H9 (cell line): Measurements from ENCODE around the gene FAM81A. TPM values are rescaled to one million over a fixed set of nuclear protein-coding genes. Genes with fewer than 3 reads are reported as not detected.
A peak's percentile ranks its signal among the peaks of the same experiment; 100 is the strongest.

ENCODE experiments used
- DNase-seq: peaks from one replicate; pipeline ENCODE4 v3.0.0-alpha.2; 2017
- H2AFZ ChIP-seq: one replicate; pipeline ENCODE4 v1.6.1; 2013; ENCODE audit warnings: mild to moderate bottlenecking, low read length, control low read depth, moderate library complexity
- H2AK5ac ChIP-seq: 2 replicates; pipeline ENCODE4 v1.6.1; 2013; ENCODE audit warnings: low read length, control low read depth, mixed read lengths; ENCODE audit not compliant: insufficient read length
- H2BK120ac ChIP-seq: one replicate; pipeline ENCODE4 v1.6.1; 2013; ENCODE audit warnings: low read depth, mild to moderate bottlenecking, low read length, control low read depth, inconsistent platforms; ENCODE audit not compliant: poor library complexity, severe bottlenecking
- H2BK12ac ChIP-seq: 2 replicates; pipeline ENCODE4 v1.6.1; 2013; ENCODE audit warnings: low read length, control low read depth, mixed read lengths, low read depth; ENCODE audit not compliant: insufficient read length
- H2BK15ac ChIP-seq: 2 replicates; pipeline ENCODE4 v1.6.1; 2013; ENCODE audit warnings: low read depth, low read length, control low read depth
- H2BK20ac ChIP-seq: one replicate; pipeline ENCODE4 v1.6.1; 2013; ENCODE audit warnings: low read depth, mild to moderate bottlenecking, low read length, control low read depth, inconsistent platforms; ENCODE audit not compliant: poor library complexity, severe bottlenecking
- H2BK5ac ChIP-seq: 2 replicates; pipeline ENCODE4 v1.6.1; 2013; ENCODE audit warnings: low read length, control low read depth, mixed read lengths; ENCODE audit not compliant: insufficient read length
- H3K14ac ChIP-seq: 2 replicates; pipeline ENCODE4 v1.6.1; 2013; ENCODE audit warnings: low read length, control low read depth; ENCODE audit not compliant: insufficient read depth
- H3K18ac ChIP-seq: 2 replicates; pipeline ENCODE4 v1.6.1; 2013; ENCODE audit warnings: low read depth, mild to moderate bottlenecking, mixed read lengths, low read length, control low read depth; ENCODE audit not compliant: insufficient read length
- H3K23ac ChIP-seq: 2 replicates; pipeline ENCODE4 v1.6.1; 2013; ENCODE audit warnings: low read length, control low read depth, mixed read lengths, low read depth; ENCODE audit not compliant: insufficient read length
- H3K23me2 ChIP-seq: 2 replicates; pipeline ENCODE4 v1.6.1; 2013; ENCODE audit warnings: low read depth, mild to moderate bottlenecking, mixed read lengths, low read length, control low read depth; ENCODE audit not compliant: insufficient read length, poor library complexity, severe bottlenecking
- H3K27ac ChIP-seq: 2 replicates; pipeline ENCODE4 v1.5.1; 2013; ENCODE audit warnings: low read length, control low read depth, mixed read lengths, low read depth; ENCODE audit not compliant: insufficient read length
- H3K27me3 ChIP-seq: 2 replicates; pipeline ENCODE4 v1.6.1; 2013; ENCODE audit warnings: low read length, control low read depth, inconsistent platforms; ENCODE audit not compliant: insufficient read depth
- H3K4ac ChIP-seq: 2 replicates; pipeline ENCODE4 v1.6.1; 2013; ENCODE audit warnings: low read depth, mild to moderate bottlenecking, control low read depth, inconsistent platforms, low read length, moderate library complexity
- H3K4me1 ChIP-seq: 2 replicates; pipeline ENCODE4 v1.6.1; 2013; ENCODE audit warnings: low read length, control low read depth, inconsistent platforms; ENCODE audit not compliant: insufficient read depth
- H3K4me2 ChIP-seq: 2 replicates; pipeline ENCODE4 v1.6.1; 2013; ENCODE audit warnings: low read length, control low read depth, mixed read lengths; ENCODE audit not compliant: insufficient read length, insufficient read depth
- H3K56ac ChIP-seq: 2 replicates; pipeline ENCODE4 v1.6.1; 2013; ENCODE audit warnings: low read depth, mild to moderate bottlenecking, mixed read lengths, low read length, control low read depth; ENCODE audit not compliant: insufficient read length
- H3K79me1 ChIP-seq: 2 replicates; pipeline ENCODE4 v1.6.1; 2013; ENCODE audit warnings: low read depth, mild to moderate bottlenecking, moderate library complexity, low read length, control low read depth, inconsistent platforms; ENCODE audit not compliant: insufficient read depth, poor library complexity, severe bottlenecking
- H3K79me2 ChIP-seq: 2 replicates; pipeline ENCODE4 v1.6.1; 2013; ENCODE audit warnings: low read length, control low read depth, inconsistent platforms; ENCODE audit not compliant: insufficient read depth
- H3K9ac ChIP-seq: 2 replicates; pipeline ENCODE4 v1.6.1; 2013; ENCODE audit warnings: low read length, control low read depth, mixed read lengths; ENCODE audit not compliant: insufficient read length; ENCODE audit errors: extremely low read depth
- H3K9me3 ChIP-seq: one replicate; pipeline ENCODE4 v1.6.1; 2013; ENCODE audit warnings: low read depth, low read length, inconsistent platforms; ENCODE audit not compliant: control insufficient read depth
- H3T11ph ChIP-seq: one replicate; pipeline ENCODE4 v1.6.1; 2013; ENCODE audit warnings: mild to moderate bottlenecking, low read length, control low read depth, inconsistent platforms
- H4K20me1 ChIP-seq: one replicate; pipeline ENCODE4 v1.6.1; 2013; ENCODE audit not compliant: control insufficient read depth, insufficient read length, insufficient read depth
- H4K5ac ChIP-seq: 2 replicates; pipeline ENCODE4 v1.6.1; 2013; ENCODE audit warnings: low read depth, mild to moderate bottlenecking, mixed read lengths, low read length, control low read depth; ENCODE audit not compliant: insufficient read length
- H4K8ac ChIP-seq: replicated peaks from 2 replicates; pipeline ENCODE4 v1.6.1; 2013; ENCODE audit warnings: low read length, control low read depth, mixed read lengths, low read depth; ENCODE audit not compliant: insufficient read length
- H4K91ac ChIP-seq: 2 replicates; pipeline ENCODE4 v1.6.1; 2013; ENCODE audit warnings: low read depth, mild to moderate bottlenecking, moderate library complexity, mixed read lengths, low read length, control low read depth; ENCODE audit not compliant: insufficient read length
- H3K27ac Mint-ChIP-seq, 3 experiments: 2 replicates in 2 of 3; 3 replicates in 1 of 3; pipeline ENCODE4 v1.8.0; 2020 to 2021; ENCODE audit warnings: mixed read lengths in 3 of 3, mild to moderate bottlenecking in 1 of 3, moderate library complexity in 1 of 3
- H3K27me3 Mint-ChIP-seq: 2 replicates; pipeline ENCODE4 v1.8.0; 2021; ENCODE audit warnings: low read depth, mild to moderate bottlenecking, moderate library complexity, mixed read lengths
- H3K36me3 Mint-ChIP-seq, 3 experiments: 2 replicates in 2 of 3; 3 replicates in 1 of 3; pipeline ENCODE4 v1.8.0; 2020 to 2021; ENCODE audit warnings: low read depth in 3 of 3, mixed read lengths in 3 of 3; ENCODE audit not compliant: insufficient read depth in 1 of 3
- H3K4me1 Mint-ChIP-seq, 2 experiments: 2 replicates each; pipeline ENCODE4 v1.8.0; 2020; ENCODE audit warnings: mixed read lengths in 2 of 2
- H3K4me3 Mint-ChIP-seq, 2 experiments: 2 replicates in 1 of 2; 3 replicates in 1 of 2; pipeline ENCODE4 v1.8.0; 2020 to 2021; ENCODE audit warnings: mild to moderate bottlenecking in 2 of 2, mixed read lengths in 2 of 2, moderate library complexity in 1 of 2
- H3K9me3 Mint-ChIP-seq, 2 experiments: 2 replicates in 1 of 2; 3 replicates in 1 of 2; pipeline ENCODE4 v1.8.0; 2020; ENCODE audit warnings: mild to moderate bottlenecking in 2 of 2, mixed read lengths in 2 of 2, moderate library complexity in 1 of 2
- WGBS: extraction: QIAGEN DNeasy Blood & Tissue Kit; methylation state at CpG from one replicate; pipeline ENCODE4 v1.1.7; 2013; ENCODE audit warnings: missing lambda C conversion rate, low lambda C conversion rate, mixed read lengths; ENCODE audit not compliant: insufficient read length; ENCODE audit errors: extremely low coverage; 5-methylcytosine and 5-hydroxymethylcytosine counted together
- total RNA-seq: library from RNA; stranded (reverse); gene quantifications from 2 replicates; pipeline ENCODE4 v1.2.1, GENCODE V29; 2021
- TF ChIP-seq, protein P1 (sequence below): fragments of 200-600 bp; sonication (generic); conservative IDR thresholded peaks from 3 replicates; pipeline ENCODE4 v1.8.0; 2021; ENCODE audit warnings: antibody characterized with exemption, mild to moderate bottlenecking

Gene FAM81A
- total RNA-seq, 1 experiment from 2014 or later = 1.7 TPM

- no peak overlapping the region for H2AFZ ChIP-seq
- no peaks in the 10 kb centered on the region for H3K23me2 ChIP-seq
- H3K9me3 Mint-ChIP-seq = no peaks in the 10 kb centered on the region
- no peak overlapping the region for H3K27ac ChIP-seq
- H3K4ac ChIP-seq = no peak overlapping the region
- no peaks in the 10 kb centered on the region for H3K36me3 Mint-ChIP-seq
- H3K79me1 ChIP-seq = no peaks in the 10 kb centered on the region
- TF ChIP-seq, protein P1, sequence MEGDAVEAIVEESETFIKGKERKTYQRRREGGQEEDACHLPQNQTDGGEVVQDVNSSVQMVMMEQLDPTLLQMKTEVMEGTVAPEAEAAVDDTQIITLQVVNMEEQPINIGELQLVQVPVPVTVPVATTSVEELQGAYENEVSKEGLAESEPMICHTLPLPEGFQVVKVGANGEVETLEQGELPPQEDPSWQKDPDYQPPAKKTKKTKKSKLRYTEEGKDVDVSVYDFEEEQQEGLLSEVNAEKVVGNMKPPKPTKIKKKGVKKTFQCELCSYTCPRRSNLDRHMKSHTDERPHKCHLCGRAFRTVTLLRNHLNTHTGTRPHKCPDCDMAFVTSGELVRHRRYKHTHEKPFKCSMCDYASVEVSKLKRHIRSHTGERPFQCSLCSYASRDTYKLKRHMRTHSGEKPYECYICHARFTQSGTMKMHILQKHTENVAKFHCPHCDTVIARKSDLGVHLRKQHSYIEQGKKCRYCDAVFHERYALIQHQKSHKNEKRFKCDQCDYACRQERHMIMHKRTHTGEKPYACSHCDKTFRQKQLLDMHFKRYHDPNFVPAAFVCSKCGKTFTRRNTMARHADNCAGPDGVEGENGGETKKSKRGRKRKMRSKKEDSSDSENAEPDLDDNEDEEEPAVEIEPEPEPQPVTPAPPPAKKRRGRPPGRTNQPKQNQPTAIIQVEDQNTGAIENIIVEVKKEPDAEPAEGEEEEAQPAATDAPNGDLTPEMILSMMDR = no peak
- H4K91ac ChIP-seq = no peak overlapping the region
- no peak overlapping the region for H3K18ac ChIP-seq
- H3K4me1 Mint-ChIP-seq = no peaks in the 10 kb centered on the region
- H3K4me2 ChIP-seq = no peak overlapping the region
- WGBS = no CpG with 5 or more reads among the region's 3 CpGs
- H3K9ac ChIP-seq = no peak overlapping the region
- no peak overlapping the region for H2AK5ac ChIP-seq
- no peaks in the 10 kb centered on the region for H3K9me3 ChIP-seq
- H3K27ac Mint-ChIP-seq = peak overlapping the region in 1 of 3 experiments; percentile 52; a peak in 1 of 7 replicates
- H3K23ac ChIP-seq = no peak overlapping the region
- H3K79me2 ChIP-seq = no peaks in the 10 kb centered on the region
- H3K4me3 Mint-ChIP-seq = no peak overlapping the region
- H4K20me1 ChIP-seq = no peaks in the 10 kb centered on the region
- no peaks in the 10 kb centered on the region for H3K27me3 ChIP-seq
- no peak for DNase-seq
- H3T11ph ChIP-seq = no peak overlapping the region
- H2BK5ac ChIP-seq = no peak overlapping the region
- peaks cover 68% of the 10 kb centered on the region for H3K27me3 Mint-ChIP-seq
- no peak overlapping the region for H2BK12ac ChIP-seq
- H4K8ac ChIP-seq = no peak overlapping the region
- no peaks in the 10 kb centered on the region for H3K4me1 ChIP-seq
- no peak overlapping the region for H3K14ac ChIP-seq
- H2BK120ac ChIP-seq = no peak overlapping the region
- no peak overlapping the region for H2BK20ac ChIP-seq
- no peak overlapping the region for H3K56ac ChIP-seq
- no peak overlapping the region for H2BK15ac ChIP-seq
- H4K5ac ChIP-seq = no peak overlapping the region
Observed at GRCh38 chr15:59538494-59538893, 100.5 kb downstream of the FAM81A start.
